Thymus (tissue), 14 donors: ENCODE measurements around the gene OR8J3. TPM values are rescaled to one million over a fixed set of nuclear protein-coding genes. Genes with fewer than 3 reads are reported as not detected.

Experiments used
- DNase-seq, 9 donors: peaks; one replicate each; pipeline ENCODE4 v3.0.0-alpha.2; 2013; ENCODE audit warnings: low spot score in 9 of 9, low read depth in 6 of 9, missing footprints in 1 of 9
- H3K27ac ChIP-seq, 2 donors: one replicate each; pipeline ENCODE4 v1.5.1; 2013; ENCODE audit warnings: control low read depth in 1 of 2, low read depth in 1 of 2, low read length in 1 of 2, mild to moderate bottlenecking in 1 of 2, moderate library complexity in 1 of 2
- H3K27me3 ChIP-seq, 2 donors: one replicate each; pipeline ENCODE4 v1.5.1; 2013; ENCODE audit warnings: low read length in 1 of 2; ENCODE audit not compliant: control insufficient read depth in 2 of 2, insufficient read depth in 1 of 2
- H3K36me3 ChIP-seq, 2 donors: one replicate each; pipeline ENCODE4 v1.5.1; 2013; ENCODE audit warnings: low read length in 1 of 2, mild to moderate bottlenecking in 1 of 2, moderate library complexity in 1 of 2; ENCODE audit not compliant: control insufficient read depth in 2 of 2, insufficient read depth in 2 of 2
- H3K4me1 ChIP-seq, 2 donors: one replicate each; pipeline ENCODE4 v1.5.1; 2013; ENCODE audit warnings: low read length in 2 of 2; ENCODE audit not compliant: control insufficient read depth in 2 of 2, insufficient read depth in 2 of 2
- H3K4me3 ChIP-seq, 2 donors: one replicate each; pipeline ENCODE4 v1.5.1; 2013; ENCODE audit warnings: low read length in 2 of 2, control low read depth in 1 of 2, mild to moderate bottlenecking in 1 of 2
- H3K9me3 ChIP-seq, 2 donors: one replicate each; pipeline ENCODE4 v1.5.1; 2013; ENCODE audit warnings: low read length in 1 of 2, mild to moderate bottlenecking in 1 of 2; ENCODE audit not compliant: control insufficient read depth in 2 of 2, insufficient read depth in 1 of 2
- WGBS: extraction: QIAGEN DNeasy Blood & Tissue Kit; methylation state at CpG from one replicate; pipeline ENCODE4 v1.1.7; 2013; 5-methylcytosine and 5-hydroxymethylcytosine counted together
- long read RNA-seq, 10 donors: transcript quantifications; one replicate each; lab custom pipeline, GENCODE V29; 2026
- polyA plus RNA-seq: library from polyadenylated mRNA; stranded (reverse); fragments of 200-250 nt; gene quantifications from one replicate; pipeline ENCODE4 v1.2.3, GENCODE V29; 2013
- total RNA-seq: library from RNA; stranded (reverse); fragments of 120-200 nt; gene quantifications from one replicate; pipeline ENCODE4 v1.2.4, GENCODE V29; 2013
- donor health status: healthy.

Gene OR8J3
- total RNA-seq, result not detected
- polyA plus RNA-seq, result not detected
- long read RNA-seq, donor 1, result 0 reads
- long read RNA-seq, donor 2, result 0 reads
- long read RNA-seq, donor 3, result 0 reads
- long read RNA-seq, donor 4, result 0 reads
- long read RNA-seq, donor 5, result 0 reads
- long read RNA-seq, donor 6, result 0 reads
- long read RNA-seq, donor 7, result 0 reads
- long read RNA-seq, donor 8, result 0 reads
- long read RNA-seq, donor 9, result 0 reads
- long read RNA-seq, donor 10, result 0 reads

- H3K27ac ChIP-seq, result no peak within 1 kb of the TSS
These were observed at the start of gene OR8J3 for GRCh38 chr11:56140151-56140661. Gene OR8J3, minus strand, starts transcription at chr11:56140201. Its CDS starts 2,483 bp downstream, at chr11:56137718.

GRCh38 chr11:56188602-56189001, 48.6 kb upstream of the OR8J3 start:
- Histone ChIP-seq H3K4me1 (no peaks in the 10 kb centered on the region), H3K27me3 (no peaks in the 10 kb centered on the region), H3K36me3 (no peaks in the 10 kb centered on the region), H3K4me3 (no peak overlapping the region), H3K9me3 (no peaks in the 10 kb centered on the region), H3K27ac (no peak overlapping the region)
- 96% methylated on average over 3 of the region's 3 CpGs for WGBS
- DNase-seq, result no peak

More at GRCh38 chr11:56140151-56140661, at the start of gene OR8J3:
- Histone ChIP-seq H3K4me3 (no peak within 1 kb of the TSS), H3K36me3 (no peaks in the 10 kb centered on the region), H3K4me1 (no peaks in the 10 kb centered on the region), H3K27me3 (no peaks in the 10 kb centered on the region), H3K9me3 (peaks cover 0 to 4% of the 10 kb centered on the region in 2 donors)
- DNase-seq, result no peak

GRCh38 chr11:56183459-56183858, 43.5 kb upstream of the OR8J3 start:
- H3K4me3 ChIP-seq, result no peak overlapping the region
- H3K4me1 ChIP-seq, result no peaks in the 10 kb centered on the region
- H3K27ac ChIP-seq, result no peak overlapping the region
- H3K9me3 ChIP-seq, result no peaks in the 10 kb centered on the region
- no peak for DNase-seq
- no peaks in the 10 kb centered on the region for H3K27me3 ChIP-seq
- H3K36me3 ChIP-seq, result no peaks in the 10 kb centered on the region

- 67% methylated on average over 1 of the region's 1 CpG for WGBS
These were observed 36.3 kb upstream of the OR8J3 start, which contains the start of gene OR5J2 for GRCh38 chr11:56176318-56176717. Gene OR5J2, plus strand, starts transcription at chr11:56176618. Its CDS starts 0 bp downstream, at chr11:56176618.

GRCh38 chr11:56172256-56172830, 32.3 kb upstream of the OR8J3 start:
- peaks cover 0 to 8% of the 10 kb centered on the region in 2 donors for H3K9me3 ChIP-seq
- no peak for DNase-seq
- H3K27me3 ChIP-seq, result no peaks in the 10 kb centered on the region
- no peaks in the 10 kb centered on the region for H3K36me3 ChIP-seq
- H3K27ac ChIP-seq, result no peak overlapping the region
- H3K4me1 ChIP-seq, result no peaks in the 10 kb centered on the region
- no peak overlapping the region for H3K4me3 ChIP-seq
- WGBS, result 80% methylated on average over 3 of the region's 3 CpGs

More at GRCh38 chr11:56176318-56176717, 36.3 kb upstream of the OR8J3 start, which contains the start of gene OR5J2:
- Histone ChIP-seq H3K27ac (no peak within 1 kb of the TSS), H3K4me1 (no peaks in the 10 kb centered on the region), H3K9me3 (peaks cover 0 to 8% of the 10 kb centered on the region in 2 donors), H3K36me3 (no peaks in the 10 kb centered on the region), H3K27me3 (no peaks in the 10 kb centered on the region), H3K4me3 (no peak within 1 kb of the TSS)
- no peak for DNase-seq

GRCh38 chr11:56163804-56164203, 23.8 kb upstream of the OR8J3 start:
- WGBS, result 80% methylated on average over 3 of the region's 3 CpGs

GRCh38 chr11:56160217-56160616, 20.2 kb upstream of the OR8J3 start, which contains the start of gene OR8K5:
Gene OR8K5, minus strand, starts transcription at chr11:56160317. Its CDS starts 0 bp downstream, at chr11:56160317.
- Histone ChIP-seq H3K36me3 (no peaks in the 10 kb centered on the region), H3K4me3 (no peak within 1 kb of the TSS), H3K9me3 (no peaks in the 10 kb centered on the region), H3K4me1 (no peaks in the 10 kb centered on the region), H3K27ac (no peak within 1 kb of the TSS), H3K27me3 (no peaks in the 10 kb centered on the region)
- 88% methylated on average over 3 of the region's 3 CpGs for WGBS
- no peak for DNase-seq

More at GRCh38 chr11:56163804-56164203, 23.8 kb upstream of the OR8J3 start:
- no peaks in the 10 kb centered on the region for H3K36me3 ChIP-seq
- no peak for DNase-seq
- H3K4me3 ChIP-seq, result no peak overlapping the region
- no peak overlapping the region for H3K27ac ChIP-seq
- no peaks in the 10 kb centered on the region for H3K9me3 ChIP-seq
- no peaks in the 10 kb centered on the region for H3K27me3 ChIP-seq
- no peaks in the 10 kb centered on the region for H3K4me1 ChIP-seq

- H3K4me1 ChIP-seq, result no peaks in the 10 kb centered on the region
- no peak overlapping the region for H3K27ac ChIP-seq
- WGBS, result 96% methylated on average over 15 of the region's 15 CpGs
- DNase-seq, result no peak
- H3K27me3 ChIP-seq, result no peaks in the 10 kb centered on the region
- H3K9me3 ChIP-seq, result peaks cover 3 to 18% of the 10 kb centered on the region in 2 donors
- H3K4me3 ChIP-seq, result no peak overlapping the region
- H3K36me3 ChIP-seq, result no peaks in the 10 kb centered on the region
These were observed 12.3 kb upstream of the OR8J3 start for GRCh38 chr11:56152333-56152732.

GRCh38 chr11:56151376-56151775, 11.4 kb upstream of the OR8J3 start:
- H3K27ac ChIP-seq, result no peak overlapping the region
- no peaks in the 10 kb centered on the region for H3K27me3 ChIP-seq
- no peak for DNase-seq
- H3K4me1 ChIP-seq, result no peaks in the 10 kb centered on the region
- H3K4me3 ChIP-seq, result no peak overlapping the region
- WGBS, result 90% methylated on average over 1 of the region's 1 CpG
- no peaks in the 10 kb centered on the region for H3K36me3 ChIP-seq
- H3K9me3 ChIP-seq, result peaks cover 3 to 18% of the 10 kb centered on the region in 2 donors
